Dendritic cell treated with granulocyte-macrophage colony-stimulating factor and Interleukin-4, amounts not matched to agents 40 ng/mL and 50 ng/mL, for 4 days (primary cell): Measurements from ENCODE around the gene NOTCH2.

Experiments
- H3K27ac Mint-ChIP-seq: one replicate; pipeline ENCODE4 v1.8.0; 2022; ENCODE audit warnings: mild to moderate bottlenecking, mixed read lengths
- H3K27me3 Mint-ChIP-seq: one replicate; pipeline ENCODE4 v1.8.0; 2022; ENCODE audit warnings: mild to moderate bottlenecking, mixed read lengths
- H3K36me3 Mint-ChIP-seq: one replicate; pipeline ENCODE4 v1.8.0; 2022; ENCODE audit warnings: low read depth, mixed read lengths
- H3K4me1 Mint-ChIP-seq: one replicate; pipeline ENCODE4 v1.8.0; 2022; ENCODE audit warnings: low read depth, mixed read lengths
- H3K4me3 Mint-ChIP-seq: one replicate; pipeline ENCODE4 v1.8.0; 2022; ENCODE audit warnings: mild to moderate bottlenecking, moderate library complexity, mixed read lengths
- H3K9me3 Mint-ChIP-seq: one replicate; pipeline ENCODE4 v1.8.0; 2022; ENCODE audit warnings: mixed read lengths
- intact Hi-C: fragments of 100-400 bp; cut with micrococcal nuclease; formaldehyde crosslinking; loops from one replicate; pipeline ENCODE4 v1.15.0; 2022

The NOTCH2 gene

GRCh38 chr1:119974013-119974412 is 95.4 kb downstream of the NOTCH2 start:
- H3K4me1 Mint-ChIP-seq = peaks cover 62% of the 10 kb centered on the region
- no peaks in the 10 kb centered on the region for H3K9me3 Mint-ChIP-seq
- intact Hi-C loops = no loop called here
- no peaks in the 10 kb centered on the region for H3K27me3 Mint-ChIP-seq
- peaks cover 88% of the 10 kb centered on the region for H3K36me3 Mint-ChIP-seq
- H3K4me3 Mint-ChIP-seq = no peak overlapping the region
- no peak overlapping the region for H3K27ac Mint-ChIP-seq

- H3K36me3 Mint-ChIP-seq = peaks cover 88% of the 10 kb centered on the region
Observed at GRCh38 chr1:119971710-119972570, 97.5 kb downstream of the NOTCH2 start.

GRCh38 chr1:119968601-119969000 is 100.9 kb downstream of the NOTCH2 start:
- H3K4me1 Mint-ChIP-seq = peaks cover 41% of the 10 kb centered on the region
- no peaks in the 10 kb centered on the region for H3K9me3 Mint-ChIP-seq
- intact Hi-C loops = loop anchor here (10.0 kb wide), 1 partner anchor 54 kb away; no protein-coding TSS in a partner anchor
- no peak overlapping the region for H3K4me3 Mint-ChIP-seq
- peak overlapping the region; percentile 23 for H3K27ac Mint-ChIP-seq
- no peaks in the 10 kb centered on the region for H3K27me3 Mint-ChIP-seq
- peaks cover 93% of the 10 kb centered on the region for H3K36me3 Mint-ChIP-seq

More at GRCh38 chr1:119971710-119972570, 97.5 kb downstream of the NOTCH2 start:
- intact Hi-C loops = no loop called here
- peaks cover 52% of the 10 kb centered on the region for H3K4me1 Mint-ChIP-seq
- no peaks in the 10 kb centered on the region for H3K9me3 Mint-ChIP-seq
- no peaks in the 10 kb centered on the region for H3K27me3 Mint-ChIP-seq
- H3K27ac Mint-ChIP-seq = no peak overlapping the region
- no peak overlapping the region for H3K4me3 Mint-ChIP-seq

- Mint-ChIP-seq H3K27ac (peak overlapping the region; percentile 23), H3K9me3 (no peaks in the 10 kb centered on the region), H3K4me1 (peaks cover 37% of the 10 kb centered on the region), H3K27me3 (no peaks in the 10 kb centered on the region), H3K4me3 (no peak overlapping the region), H3K36me3 (peaks cover 93% of the 10 kb centered on the region)
- intact Hi-C loops = loop anchor here (10.0 kb wide), 1 partner anchor 53 kb away; no protein-coding TSS in a partner anchor
Observed at GRCh38 chr1:119968068-119968492, 101.4 kb downstream of the NOTCH2 start.

GRCh38 chr1:119966681-119967080 is 102.8 kb downstream of the NOTCH2 start:
- H3K4me1 Mint-ChIP-seq = peaks cover 32% of the 10 kb centered on the region
- H3K36me3 Mint-ChIP-seq = peaks cover 98% of the 10 kb centered on the region
- intact Hi-C loops = loop anchor here (10.0 kb wide), 1 partner anchor 52 kb away; no protein-coding TSS in a partner anchor
- no peaks in the 10 kb centered on the region for H3K9me3 Mint-ChIP-seq
- H3K27ac Mint-ChIP-seq = no peak overlapping the region
- no peak overlapping the region for H3K4me3 Mint-ChIP-seq
- H3K27me3 Mint-ChIP-seq = no peaks in the 10 kb centered on the region

- Mint-ChIP-seq H3K36me3 (peaks cover 98% of the 10 kb centered on the region), H3K27ac (no peak overlapping the region), H3K27me3 (no peaks in the 10 kb centered on the region), H3K4me3 (no peak overlapping the region), H3K9me3 (no peaks in the 10 kb centered on the region), H3K4me1 (peaks cover 29% of the 10 kb centered on the region)
- intact Hi-C loops = loop anchor here (10.0 kb wide), 1 partner anchor 51 kb away; no protein-coding TSS in a partner anchor
Observed at GRCh38 chr1:119966020-119966419, 103.4 kb downstream of the NOTCH2 start.

- H3K4me1 Mint-ChIP-seq = peaks cover 29% of the 10 kb centered on the region
- H3K27me3 Mint-ChIP-seq = no peaks in the 10 kb centered on the region
- peaks cover 97% of the 10 kb centered on the region for H3K36me3 Mint-ChIP-seq
- H3K27ac Mint-ChIP-seq = no peak overlapping the region
- no peak overlapping the region for H3K4me3 Mint-ChIP-seq
- H3K9me3 Mint-ChIP-seq = no peaks in the 10 kb centered on the region
- intact Hi-C loops = loop anchor here (10.0 kb wide), 1 partner anchor 50 kb away; no protein-coding TSS in a partner anchor
Observed at GRCh38 chr1:119964673-119965363, 104.6 kb downstream of the NOTCH2 start.

GRCh38 chr1:119962296-119962968 is 107.0 kb downstream of the NOTCH2 start:
- Mint-ChIP-seq H3K27ac (peak overlapping the region; percentile 49), H3K9me3 (no peaks in the 10 kb centered on the region), H3K27me3 (no peaks in the 10 kb centered on the region), H3K36me3 (peaks cover 98% of the 10 kb centered on the region), H3K4me1 (peaks cover 21% of the 10 kb centered on the region), H3K4me3 (no peak overlapping the region)
- intact Hi-C loops = loop anchor here (10.0 kb wide), 1 partner anchor 48 kb away; no protein-coding TSS in a partner anchor

- Mint-ChIP-seq H3K4me3 (no peak overlapping the region), H3K27ac (no peak overlapping the region), H3K4me1 (peaks cover 9% of the 10 kb centered on the region), H3K36me3 (peaks cover 92% of the 10 kb centered on the region), H3K27me3 (no peaks in the 10 kb centered on the region), H3K9me3 (no peaks in the 10 kb centered on the region)
- intact Hi-C loops = loop anchor here (10.0 kb wide), 1 partner anchor 46 kb away; no protein-coding TSS in a partner anchor
Observed at GRCh38 chr1:119960501-119960900, 109.0 kb downstream of the NOTCH2 start.

- H3K9me3 Mint-ChIP-seq = no peaks in the 10 kb centered on the region
- H3K4me1 Mint-ChIP-seq = peaks cover 6% of the 10 kb centered on the region
- no peak overlapping the region for H3K27ac Mint-ChIP-seq
- no peaks in the 10 kb centered on the region for H3K27me3 Mint-ChIP-seq
- H3K4me3 Mint-ChIP-seq = no peak overlapping the region
- H3K36me3 Mint-ChIP-seq = peaks cover 91% of the 10 kb centered on the region
- intact Hi-C loops = loop anchor here (10.0 kb wide), 1 partner anchor 45 kb away; no protein-coding TSS in a partner anchor
Observed at GRCh38 chr1:119959268-119960220, 109.9 kb downstream of the NOTCH2 start.

GRCh38 chr1:119958223-119958622 is 111.2 kb downstream of the NOTCH2 start:
- peaks cover 6% of the 10 kb centered on the region for H3K4me1 Mint-ChIP-seq
- H3K4me3 Mint-ChIP-seq = no peak overlapping the region
- H3K27me3 Mint-ChIP-seq = no peaks in the 10 kb centered on the region
- H3K27ac Mint-ChIP-seq = no peak overlapping the region
- no peaks in the 10 kb centered on the region for H3K9me3 Mint-ChIP-seq
- intact Hi-C loops = no loop called here
- peaks cover 91% of the 10 kb centered on the region for H3K36me3 Mint-ChIP-seq

GRCh38 chr1:119956306-119956705 is 113.2 kb downstream of the NOTCH2 start:
- peaks cover 91% of the 10 kb centered on the region for H3K36me3 Mint-ChIP-seq
- no peaks in the 10 kb centered on the region for H3K4me1 Mint-ChIP-seq
- intact Hi-C loops = no loop called here
- H3K9me3 Mint-ChIP-seq = no peaks in the 10 kb centered on the region
- no peaks in the 10 kb centered on the region for H3K27me3 Mint-ChIP-seq
- H3K27ac Mint-ChIP-seq = no peak overlapping the region
- no peak overlapping the region for H3K4me3 Mint-ChIP-seq
